Mesothelial cell of epicardium (in vitro differentiated cells): Measurements from ENCODE around the gene MFSD6. TPM values are rescaled to one million over a fixed set of nuclear protein-coding genes. Genes with fewer than 3 reads are reported as not detected.

ENCODE experiments used
- DNase-seq, 2 experiments: peaks; one replicate each; pipeline ENCODE4 v3.0.0; 2021; ENCODE audit warnings: low spot score in 2 of 2; ENCODE audit not compliant: unreplicated experiment in 2 of 2
- H3K27ac Mint-ChIP-seq: 2 replicates; pipeline ENCODE4 v1.8.0; 2021; ENCODE audit warnings: mixed read lengths
- H3K27me3 Mint-ChIP-seq: 2 replicates; pipeline ENCODE4 v1.8.0; 2021; ENCODE audit warnings: low read depth, mixed read lengths
- H3K36me3 Mint-ChIP-seq: 2 replicates; pipeline ENCODE4 v1.8.0; 2021; ENCODE audit warnings: mixed read lengths
- H3K4me1 Mint-ChIP-seq: 2 replicates; pipeline ENCODE4 v1.8.0; 2021; ENCODE audit warnings: mixed read lengths
- H3K4me3 Mint-ChIP-seq: 2 replicates; pipeline ENCODE4 v1.8.0; 2021; ENCODE audit warnings: mild to moderate bottlenecking, moderate library complexity, mixed read lengths
- H3K9me3 Mint-ChIP-seq: 2 replicates; pipeline ENCODE4 v1.8.0; 2021; ENCODE audit warnings: mixed read lengths
- total RNA-seq: library from RNA; stranded (reverse); gene quantifications from 3 replicates; pipeline ENCODE4 v1.2.1, GENCODE V29; 2021
- TF ChIP-seq, protein P1 (sequence below): fragments of 200-600 bp; sonication (generic); IDR thresholded peaks from one replicate; pipeline ENCODE4 v1.5.0; 2021; ENCODE audit warnings: antibody characterized with exemption; ENCODE audit not compliant: unreplicated experiment

Gene MFSD6
- total RNA-seq, 1 donor from 2014 or later: 11.7 TPM

- Mint-ChIP-seq H3K4me3 (no peak overlapping the region), H3K27ac (no peak overlapping the region), H3K4me1 (no peaks in the 10 kb centered on the region), H3K9me3 (no peaks in the 10 kb centered on the region), H3K36me3 (peaks cover 8% of the 10 kb centered on the region), H3K27me3 (no peaks in the 10 kb centered on the region)
- no peak for DNase-seq
- TF ChIP-seq, protein P1, sequence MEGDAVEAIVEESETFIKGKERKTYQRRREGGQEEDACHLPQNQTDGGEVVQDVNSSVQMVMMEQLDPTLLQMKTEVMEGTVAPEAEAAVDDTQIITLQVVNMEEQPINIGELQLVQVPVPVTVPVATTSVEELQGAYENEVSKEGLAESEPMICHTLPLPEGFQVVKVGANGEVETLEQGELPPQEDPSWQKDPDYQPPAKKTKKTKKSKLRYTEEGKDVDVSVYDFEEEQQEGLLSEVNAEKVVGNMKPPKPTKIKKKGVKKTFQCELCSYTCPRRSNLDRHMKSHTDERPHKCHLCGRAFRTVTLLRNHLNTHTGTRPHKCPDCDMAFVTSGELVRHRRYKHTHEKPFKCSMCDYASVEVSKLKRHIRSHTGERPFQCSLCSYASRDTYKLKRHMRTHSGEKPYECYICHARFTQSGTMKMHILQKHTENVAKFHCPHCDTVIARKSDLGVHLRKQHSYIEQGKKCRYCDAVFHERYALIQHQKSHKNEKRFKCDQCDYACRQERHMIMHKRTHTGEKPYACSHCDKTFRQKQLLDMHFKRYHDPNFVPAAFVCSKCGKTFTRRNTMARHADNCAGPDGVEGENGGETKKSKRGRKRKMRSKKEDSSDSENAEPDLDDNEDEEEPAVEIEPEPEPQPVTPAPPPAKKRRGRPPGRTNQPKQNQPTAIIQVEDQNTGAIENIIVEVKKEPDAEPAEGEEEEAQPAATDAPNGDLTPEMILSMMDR: no peak
These were observed 47.4 kb downstream of the MFSD6 start for GRCh38 chr2:190455358-190456095.

DNA sequence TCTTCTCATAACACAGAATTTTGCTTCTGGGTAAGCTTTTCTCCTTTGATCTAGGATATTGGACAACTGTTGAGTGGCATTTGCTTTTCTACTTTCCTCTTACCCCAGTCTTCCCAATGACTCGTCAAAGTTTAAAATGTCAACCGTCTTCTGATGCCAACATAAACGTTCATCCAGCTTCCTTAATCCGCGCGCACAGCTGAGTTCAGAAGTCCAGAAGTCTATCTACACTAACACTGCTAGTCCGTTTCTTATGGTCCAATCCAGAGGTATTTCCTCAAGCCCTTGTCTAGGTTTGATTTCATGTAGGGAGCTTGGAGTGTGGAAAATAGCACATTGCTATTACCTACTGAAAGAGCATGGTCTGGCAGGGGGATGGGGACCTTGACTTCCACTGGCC is 48.7 kb downstream of the MFSD6 start:
- no peaks in the 10 kb centered on the region for H3K27me3 Mint-ChIP-seq
- no peak for DNase-seq
- no peaks in the 10 kb centered on the region for H3K9me3 Mint-ChIP-seq
- H3K27ac Mint-ChIP-seq: no peak overlapping the region
- TF ChIP-seq, protein P1: no peak
- no peak overlapping the region for H3K4me3 Mint-ChIP-seq
- no peaks in the 10 kb centered on the region for H3K4me1 Mint-ChIP-seq
- peaks cover 8% of the 10 kb centered on the region for H3K36me3 Mint-ChIP-seq

DNA sequence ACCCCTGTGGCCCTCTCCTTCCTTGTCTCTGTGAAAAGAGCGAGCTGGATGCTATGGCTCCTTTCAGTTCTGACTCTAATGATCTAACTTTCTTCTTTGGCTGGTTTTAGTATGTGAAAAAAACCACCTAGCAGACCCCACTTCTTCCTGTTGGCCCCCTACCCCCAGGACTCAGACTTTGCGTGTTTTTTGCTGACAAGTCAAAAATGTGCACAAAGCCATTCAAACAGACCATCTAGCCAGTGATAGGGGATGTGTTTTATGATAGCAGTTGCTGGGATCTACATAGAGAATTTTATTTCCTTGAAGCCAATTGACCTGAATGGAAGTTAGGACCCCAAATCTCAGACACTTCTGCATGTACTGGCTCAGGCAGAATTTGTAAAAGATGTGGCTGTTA is 49.1 kb downstream of the MFSD6 start:
- Mint-ChIP-seq H3K36me3 (peaks cover 8% of the 10 kb centered on the region), H3K27me3 (no peaks in the 10 kb centered on the region), H3K4me3 (no peak overlapping the region), H3K27ac (no peak overlapping the region), H3K9me3 (no peaks in the 10 kb centered on the region), H3K4me1 (no peaks in the 10 kb centered on the region)
- TF ChIP-seq, protein P1: no peak
- DNase-seq: no peak

- H3K27ac Mint-ChIP-seq: no peak overlapping the region
- TF ChIP-seq, protein P1: no peak
- H3K9me3 Mint-ChIP-seq: no peaks in the 10 kb centered on the region
- H3K4me1 Mint-ChIP-seq: no peaks in the 10 kb centered on the region
- no peak for DNase-seq
- H3K4me3 Mint-ChIP-seq: no peak overlapping the region
- peaks cover 8% of the 10 kb centered on the region for H3K36me3 Mint-ChIP-seq
- no peaks in the 10 kb centered on the region for H3K27me3 Mint-ChIP-seq
These were observed 50.4 kb downstream of the MFSD6 start for GRCh38 chr2:190458352-190459107.

GRCh38 chr2:190459881-190460280 is 51.7 kb downstream of the MFSD6 start:
- TF ChIP-seq, protein P1: no peak
- Mint-ChIP-seq H3K36me3 (peaks cover 4% of the 10 kb centered on the region), H3K4me1 (no peaks in the 10 kb centered on the region), H3K27me3 (no peaks in the 10 kb centered on the region), H3K4me3 (no peak overlapping the region), H3K27ac (no peak overlapping the region), H3K9me3 (no peaks in the 10 kb centered on the region)
- no peak for DNase-seq
